C4-2B (cell line): ENCODE measurements around the gene RCC1.

Experiments
- ZFX ChIP-seq: fragments of 450-650 bp; IDR thresholded peaks from 2 replicates; pipeline ENCODE4 v1.6.1; 2017
- TF ChIP-seq, protein P1 (sequence below): fragments of 450-650 bp; conservative IDR thresholded peaks from 2 replicates; pipeline ENCODE4 v1.5.1; 2017; ENCODE audit warnings: mild to moderate bottlenecking

DNA sequence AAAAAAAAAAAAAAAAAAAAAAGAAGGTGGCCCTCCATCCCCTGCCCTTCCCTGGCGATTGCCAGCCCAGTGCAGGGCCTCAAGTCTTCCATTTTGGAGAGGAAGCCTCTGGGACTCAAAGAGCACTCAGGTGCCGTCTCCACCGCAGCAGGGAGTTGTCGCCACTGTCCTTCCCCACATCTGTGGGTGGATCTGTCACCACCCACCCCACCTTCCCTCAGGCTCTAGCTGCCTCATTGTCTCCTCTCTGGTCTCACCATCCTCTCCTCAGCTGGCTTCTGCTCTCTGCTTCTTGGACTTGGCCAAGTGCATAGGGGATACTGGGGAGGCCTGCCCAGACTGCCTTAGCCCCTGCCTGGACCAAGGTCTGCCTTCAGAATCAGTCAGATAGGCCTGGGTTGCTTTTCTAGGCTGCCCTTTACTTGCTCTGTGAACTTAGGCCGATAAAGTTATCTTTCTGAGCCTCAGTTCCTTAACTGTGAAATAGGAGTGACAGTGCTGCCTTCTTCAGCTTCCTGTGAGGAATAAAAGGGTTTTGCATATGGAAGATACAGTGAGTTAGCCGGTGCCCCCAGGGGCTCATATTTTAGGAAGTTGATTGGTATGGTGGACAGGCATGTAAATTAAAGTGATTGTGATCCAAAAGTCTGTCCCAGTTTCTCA is 15.8 kb downstream of the RCC1 start:
- TF ChIP-seq, protein P1, sequence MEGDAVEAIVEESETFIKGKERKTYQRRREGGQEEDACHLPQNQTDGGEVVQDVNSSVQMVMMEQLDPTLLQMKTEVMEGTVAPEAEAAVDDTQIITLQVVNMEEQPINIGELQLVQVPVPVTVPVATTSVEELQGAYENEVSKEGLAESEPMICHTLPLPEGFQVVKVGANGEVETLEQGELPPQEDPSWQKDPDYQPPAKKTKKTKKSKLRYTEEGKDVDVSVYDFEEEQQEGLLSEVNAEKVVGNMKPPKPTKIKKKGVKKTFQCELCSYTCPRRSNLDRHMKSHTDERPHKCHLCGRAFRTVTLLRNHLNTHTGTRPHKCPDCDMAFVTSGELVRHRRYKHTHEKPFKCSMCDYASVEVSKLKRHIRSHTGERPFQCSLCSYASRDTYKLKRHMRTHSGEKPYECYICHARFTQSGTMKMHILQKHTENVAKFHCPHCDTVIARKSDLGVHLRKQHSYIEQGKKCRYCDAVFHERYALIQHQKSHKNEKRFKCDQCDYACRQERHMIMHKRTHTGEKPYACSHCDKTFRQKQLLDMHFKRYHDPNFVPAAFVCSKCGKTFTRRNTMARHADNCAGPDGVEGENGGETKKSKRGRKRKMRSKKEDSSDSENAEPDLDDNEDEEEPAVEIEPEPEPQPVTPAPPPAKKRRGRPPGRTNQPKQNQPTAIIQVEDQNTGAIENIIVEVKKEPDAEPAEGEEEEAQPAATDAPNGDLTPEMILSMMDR = no peak
- no peak for TF ChIP-seq ZFX
